ENCODE data around the gene AKAP13.

Gene AKAP13

GRCh38 chr15:85543741-85544155 is 163.3 kb downstream of the AKAP13 start:
- DNase-seq: no peak

- no peak for DNase-seq
These were observed 164.8 kb downstream of the AKAP13 start for GRCh38 chr15:85545185-85545584.

GRCh38 chr15:85545752-85546151 is 165.3 kb downstream of the AKAP13 start:
- DNase-seq: no peak

GRCh38 chr15:85547386-85547785 is 167.0 kb downstream of the AKAP13 start:
- no peak for DNase-seq

- DNase-seq: no peak
These were observed 169.9 kb downstream of the AKAP13 start for GRCh38 chr15:85550283-85550682.

GRCh38 chr15:85551221-85551832 is 170.9 kb downstream of the AKAP13 start:
- no peak for DNase-seq

- no peak for DNase-seq
These were observed 174.6 kb downstream of the AKAP13 start for GRCh38 chr15:85554852-85555521.

GRCh38 chr15:85555875-85556617 is 175.6 kb downstream of the AKAP13 start:
- no peak for DNase-seq

GRCh38 chr15:85556618-85556895 is 176.2 kb downstream of the AKAP13 start:
- no peak for DNase-seq

- DNase-seq: no peak
These were observed 177.0 kb downstream of the AKAP13 start for GRCh38 chr15:85557385-85557784.

- DNase-seq: no peak
These were observed 178.4 kb downstream of the AKAP13 start for GRCh38 chr15:85558848-85559247.

- no peak for DNase-seq
These were observed 179.1 kb downstream of the AKAP13 start for GRCh38 chr15:85559530-85559929.

GRCh38 chr15:85562824-85563223 is 182.4 kb downstream of the AKAP13 start:
- no peak for DNase-seq

GRCh38 chr15:85563328-85563727 is 182.9 kb downstream of the AKAP13 start:
- DNase-seq: peak; percentile 13

GRCh38 chr15:85563731-85564130 is 183.3 kb downstream of the AKAP13 start:
- DNase-seq: no peak

GRCh38 chr15:85564686-85565085 is 184.3 kb downstream of the AKAP13 start:
- no peak for DNase-seq

GRCh38 chr15:85568261-85568808 is 187.9 kb downstream of the AKAP13 start:
- DNase-seq: peak; percentile 19

GRCh38 chr15:85570336-85570735 is 189.9 kb downstream of the AKAP13 start:
- DNase-seq: no peak

GRCh38 chr15:85571780-85572179 is 191.4 kb downstream of the AKAP13 start:
- DNase-seq: no peak

- DNase-seq: no peak
These were observed 196.0 kb downstream of the AKAP13 start for GRCh38 chr15:85576392-85576791.

GRCh38 chr15:85578941-85579701 is 198.7 kb downstream of the AKAP13 start:
- no peak for DNase-seq

GRCh38 chr15:85579957-85580694 is 199.7 kb downstream of the AKAP13 start:
- DNase-seq: no peak

All from fibroblast of skin of back (primary cell).